ENCODE results near the gene NTN1.

DNA sequence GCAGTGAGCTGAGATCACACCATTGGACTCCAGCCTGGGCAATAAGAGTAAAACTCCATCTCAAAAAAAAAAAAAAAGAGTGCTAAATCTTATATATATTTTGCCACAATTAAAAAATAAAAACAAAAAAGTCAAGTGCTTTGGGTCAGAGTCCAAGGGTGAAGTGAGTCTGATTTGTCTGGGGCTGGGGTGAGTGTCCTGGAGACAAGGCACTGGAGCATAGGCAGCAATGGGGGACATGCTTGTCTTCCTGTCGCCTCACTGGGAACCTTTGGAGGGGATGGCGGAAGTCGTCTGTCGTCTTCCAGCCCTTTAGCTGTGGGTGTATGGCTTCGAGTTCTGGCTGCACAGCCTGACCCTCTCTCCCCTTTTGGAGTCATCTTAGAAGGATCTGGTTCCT lies 167.1 kb downstream of the NTN1 start:
- TF ChIP-seq, protein P1, sequence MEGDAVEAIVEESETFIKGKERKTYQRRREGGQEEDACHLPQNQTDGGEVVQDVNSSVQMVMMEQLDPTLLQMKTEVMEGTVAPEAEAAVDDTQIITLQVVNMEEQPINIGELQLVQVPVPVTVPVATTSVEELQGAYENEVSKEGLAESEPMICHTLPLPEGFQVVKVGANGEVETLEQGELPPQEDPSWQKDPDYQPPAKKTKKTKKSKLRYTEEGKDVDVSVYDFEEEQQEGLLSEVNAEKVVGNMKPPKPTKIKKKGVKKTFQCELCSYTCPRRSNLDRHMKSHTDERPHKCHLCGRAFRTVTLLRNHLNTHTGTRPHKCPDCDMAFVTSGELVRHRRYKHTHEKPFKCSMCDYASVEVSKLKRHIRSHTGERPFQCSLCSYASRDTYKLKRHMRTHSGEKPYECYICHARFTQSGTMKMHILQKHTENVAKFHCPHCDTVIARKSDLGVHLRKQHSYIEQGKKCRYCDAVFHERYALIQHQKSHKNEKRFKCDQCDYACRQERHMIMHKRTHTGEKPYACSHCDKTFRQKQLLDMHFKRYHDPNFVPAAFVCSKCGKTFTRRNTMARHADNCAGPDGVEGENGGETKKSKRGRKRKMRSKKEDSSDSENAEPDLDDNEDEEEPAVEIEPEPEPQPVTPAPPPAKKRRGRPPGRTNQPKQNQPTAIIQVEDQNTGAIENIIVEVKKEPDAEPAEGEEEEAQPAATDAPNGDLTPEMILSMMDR (IDR thresholded peaks at IDR 0.05; ENCODE audit: low read length) = no peak
- no peak for TF ChIP-seq EZH2 (IDR thresholded peaks at IDR 0.05; ENCODE audit: borderline replicate concordance, low read length)

Data from OCI-LY1 (cell line).